ENCODE data around the gene TSHZ2. TPM values are rescaled to one million over a fixed set of nuclear protein-coding genes. Genes with fewer than 3 reads are reported as not detected.
"Not testable (repeated sequence)": the region's sequence is repeated elsewhere in the genome, so short reads cannot be mapped to it uniquely, and the experiment has no call there.

Gene TSHZ2
- total and polyA plus RNA-seq, 3 donors from 2014 or later, result 13.0 to 41.9 (median 40.4) TPM

DNA sequence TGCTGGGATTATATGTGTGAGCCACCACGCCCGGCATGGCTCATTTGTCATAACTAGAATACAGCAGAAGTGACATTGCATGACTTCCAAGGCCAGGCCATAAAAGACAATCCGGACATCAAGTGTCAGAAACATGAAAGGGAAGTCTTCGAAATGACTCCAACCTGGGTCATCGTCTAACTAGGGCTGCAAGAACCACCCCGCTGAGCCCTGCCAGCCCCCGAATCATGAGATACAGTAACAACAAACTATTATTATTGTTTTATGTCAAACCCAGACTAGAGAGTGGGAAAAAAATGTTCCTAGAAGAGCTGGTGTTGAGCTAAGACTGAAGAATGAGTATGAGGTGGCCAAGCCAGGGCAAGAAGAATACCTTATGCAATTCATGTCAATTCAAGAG is 561.9 kb downstream of the TSHZ2 start:
- TF ChIP-seq, protein P1, sequence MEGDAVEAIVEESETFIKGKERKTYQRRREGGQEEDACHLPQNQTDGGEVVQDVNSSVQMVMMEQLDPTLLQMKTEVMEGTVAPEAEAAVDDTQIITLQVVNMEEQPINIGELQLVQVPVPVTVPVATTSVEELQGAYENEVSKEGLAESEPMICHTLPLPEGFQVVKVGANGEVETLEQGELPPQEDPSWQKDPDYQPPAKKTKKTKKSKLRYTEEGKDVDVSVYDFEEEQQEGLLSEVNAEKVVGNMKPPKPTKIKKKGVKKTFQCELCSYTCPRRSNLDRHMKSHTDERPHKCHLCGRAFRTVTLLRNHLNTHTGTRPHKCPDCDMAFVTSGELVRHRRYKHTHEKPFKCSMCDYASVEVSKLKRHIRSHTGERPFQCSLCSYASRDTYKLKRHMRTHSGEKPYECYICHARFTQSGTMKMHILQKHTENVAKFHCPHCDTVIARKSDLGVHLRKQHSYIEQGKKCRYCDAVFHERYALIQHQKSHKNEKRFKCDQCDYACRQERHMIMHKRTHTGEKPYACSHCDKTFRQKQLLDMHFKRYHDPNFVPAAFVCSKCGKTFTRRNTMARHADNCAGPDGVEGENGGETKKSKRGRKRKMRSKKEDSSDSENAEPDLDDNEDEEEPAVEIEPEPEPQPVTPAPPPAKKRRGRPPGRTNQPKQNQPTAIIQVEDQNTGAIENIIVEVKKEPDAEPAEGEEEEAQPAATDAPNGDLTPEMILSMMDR (IDR thresholded peaks at IDR 0.05), result no peak
- no peak for TF ChIP-seq POLR2A (IDR thresholded peaks at IDR 0.05)
- Histone ChIP-seq H3K27ac (no peak overlapping the region), H3K4me3 (no peak overlapping the region), H3K36me3 (ENCODE audit: low read depth, missing control alignments) (no peaks in the 10 kb centered on the region), H3K9me3 (no peaks in the 10 kb centered on the region), H3K27me3 (no peaks in the 10 kb centered on the region), H3K4me1 (no peaks in the 10 kb centered on the region)
- no peak for DNase-seq
- WGBS, 2 donors, result 82 to 98% methylated on average over 7 of the region's 7 CpGs
- intact Hi-C loops (cut with DNase I; ENCODE audit: low total_unique reads), result no loop called here

DNA sequence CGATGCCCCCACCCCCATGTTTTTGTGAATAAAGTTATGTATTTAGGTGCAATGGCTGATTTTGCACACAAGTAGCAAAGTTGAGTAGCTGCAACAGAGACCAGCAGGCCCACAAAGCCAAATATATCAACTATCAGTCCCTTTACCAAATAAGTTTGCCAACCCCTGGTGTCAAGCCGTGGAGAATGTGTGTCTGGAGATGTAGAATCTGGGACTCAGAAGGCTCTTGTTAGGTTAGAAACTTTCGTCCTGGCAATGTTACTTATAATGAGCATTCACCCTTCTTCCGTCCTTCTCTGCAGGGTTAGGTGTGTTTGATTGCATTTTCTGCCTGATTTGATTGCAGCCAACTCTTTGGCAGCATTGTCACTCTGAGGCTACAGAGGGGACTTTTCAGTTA is 563.7 kb downstream of the TSHZ2 start:
- Histone ChIP-seq H3K4me1 (peaks cover 3% of the 10 kb centered on the region), H3K27me3 (no peaks in the 10 kb centered on the region), H3K27ac (no peak overlapping the region), H3K9me3 (no peaks in the 10 kb centered on the region), H3K4me3 (no peak overlapping the region), H3K36me3 (ENCODE audit: low read depth, missing control alignments) (no peaks in the 10 kb centered on the region)
- TF ChIP-seq POLR2A (IDR thresholded peaks at IDR 0.05), result no peak
- TF ChIP-seq, protein P1 (IDR thresholded peaks at IDR 0.05), result no peak
- intact Hi-C loops (cut with DNase I; ENCODE audit: low total_unique reads), result no loop called here
- no peak for DNase-seq
- 84 to 87% methylated on average over 4 of the region's 4 CpGs for WGBS, 2 donors

DNA sequence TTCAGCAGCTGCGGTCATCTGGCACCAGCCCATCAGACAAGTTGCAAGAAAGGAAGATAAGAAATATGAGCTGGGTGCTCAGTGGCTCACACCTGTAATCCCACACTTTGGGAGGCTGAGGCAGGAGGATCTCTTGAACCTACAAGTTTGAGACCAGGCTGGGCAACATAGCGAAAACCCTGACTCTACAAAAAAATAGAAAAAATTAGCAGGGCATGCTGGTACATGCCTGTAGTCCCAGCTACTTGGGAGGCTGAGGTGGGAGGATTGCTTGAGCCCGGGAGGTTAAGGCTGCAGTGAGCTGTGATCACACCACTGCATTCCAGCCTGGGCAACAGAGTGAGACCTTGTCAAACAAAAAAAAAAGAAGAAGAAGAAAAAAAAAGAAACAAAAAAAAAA is 564.2 kb downstream of the TSHZ2 start:
- H3K9me3 ChIP-seq; DNase-seq; H3K4me1 ChIP-seq; H3K27me3 ChIP-seq; intact Hi-C loops (cut with DNase I; ENCODE audit: low total_unique reads); H3K4me3 ChIP-seq; H3K36me3 ChIP-seq (ENCODE audit: low read depth, missing control alignments); H3K27ac ChIP-seq: not testable (repeated sequence)
- WGBS, 2 donors, result 77 to 91% methylated on average over 3 of the region's 3 CpGs

DNA sequence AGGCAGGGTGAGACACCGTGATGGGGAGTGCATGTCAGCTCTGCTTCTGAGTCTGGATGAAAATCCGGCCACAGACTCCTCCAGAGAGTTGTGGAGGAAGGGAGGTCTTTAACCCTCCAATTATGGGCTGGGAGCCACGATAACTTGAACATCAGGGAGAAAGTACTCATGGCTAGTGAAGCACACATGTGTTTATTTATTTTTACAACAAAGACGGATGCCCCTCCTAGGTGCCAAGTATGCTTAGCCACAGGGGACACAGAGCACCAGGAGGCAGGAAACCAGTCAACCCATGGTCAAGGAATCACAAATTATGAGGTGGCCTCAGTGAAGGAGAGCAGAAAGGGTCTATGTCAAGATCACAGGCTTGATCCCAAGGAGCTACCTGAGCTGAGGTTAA is 567.4 kb downstream of the TSHZ2 start:
- H3K36me3 ChIP-seq (ENCODE audit: low read depth, missing control alignments), result no peaks in the 10 kb centered on the region
- no peak for DNase-seq
- intact Hi-C loops (cut with DNase I; ENCODE audit: low total_unique reads), result no loop called here
- no peak for TF ChIP-seq POLR2A (IDR thresholded peaks at IDR 0.05)
- TF ChIP-seq, protein P1 (IDR thresholded peaks at IDR 0.05), result no peak
- H3K27ac ChIP-seq, result no peak overlapping the region
- no peaks in the 10 kb centered on the region for H3K9me3 ChIP-seq
- 30 to 39% methylated on average over 3 to 4 of the region's 4 CpGs for WGBS, 2 donors
- peaks cover 3% of the 10 kb centered on the region for H3K4me1 ChIP-seq
- H3K4me3 ChIP-seq, result no peak overlapping the region
- H3K27me3 ChIP-seq, result no peaks in the 10 kb centered on the region

Small RNAs within 50 kb of the gene (small RNA-seq; reads per million reads assigned to genes)
- 0 reads per million in 2 donors for gene RF00019

All from testis (tissue), 3 donors.